ENCODE data around the gene HDAC3.

The HDAC3 gene

DNA sequence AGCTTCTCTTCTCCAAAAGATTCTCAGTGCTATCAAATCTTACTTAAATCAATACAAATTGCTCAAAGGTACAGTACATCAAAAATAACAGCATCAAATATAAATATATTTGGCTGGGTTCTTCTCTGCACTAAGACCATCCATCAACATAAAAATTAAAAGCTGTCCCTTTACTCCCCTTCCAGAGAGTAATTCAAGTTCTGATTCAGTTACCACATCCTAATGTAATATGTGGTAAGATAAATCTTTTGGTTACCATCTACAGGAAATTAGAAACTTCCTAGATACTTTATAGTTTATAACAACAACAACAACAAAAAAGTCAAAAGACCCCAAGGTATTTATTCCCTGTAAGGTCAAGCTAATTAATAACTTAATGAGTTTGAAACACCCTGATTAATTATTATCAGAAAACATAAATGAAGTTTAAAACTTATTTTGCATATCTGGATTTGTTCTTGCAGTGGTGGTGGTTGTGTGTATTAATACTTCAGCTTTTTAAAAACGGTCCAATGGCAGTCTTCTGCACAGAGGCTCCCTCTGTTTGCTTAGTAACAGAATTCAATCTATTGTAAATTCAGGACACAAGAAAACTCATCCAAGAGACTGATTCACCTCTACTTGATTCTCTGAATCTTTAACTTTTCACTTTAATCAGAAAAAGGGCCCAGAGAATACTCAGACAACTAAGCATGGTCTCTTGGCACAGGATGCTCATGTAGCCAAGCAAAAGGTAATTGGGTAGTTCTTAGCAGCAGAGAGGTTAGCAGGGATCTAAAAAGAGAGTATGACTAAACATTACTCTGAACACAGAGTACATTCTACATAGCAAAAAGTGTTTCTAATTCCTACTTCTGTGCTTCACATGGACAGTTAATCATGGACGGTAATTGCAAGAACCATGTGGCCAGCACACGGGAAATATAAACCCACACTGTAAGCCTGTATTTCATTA, 38.0 kb downstream of the HDAC3 start:
- no peak for DNase-seq

DNA sequence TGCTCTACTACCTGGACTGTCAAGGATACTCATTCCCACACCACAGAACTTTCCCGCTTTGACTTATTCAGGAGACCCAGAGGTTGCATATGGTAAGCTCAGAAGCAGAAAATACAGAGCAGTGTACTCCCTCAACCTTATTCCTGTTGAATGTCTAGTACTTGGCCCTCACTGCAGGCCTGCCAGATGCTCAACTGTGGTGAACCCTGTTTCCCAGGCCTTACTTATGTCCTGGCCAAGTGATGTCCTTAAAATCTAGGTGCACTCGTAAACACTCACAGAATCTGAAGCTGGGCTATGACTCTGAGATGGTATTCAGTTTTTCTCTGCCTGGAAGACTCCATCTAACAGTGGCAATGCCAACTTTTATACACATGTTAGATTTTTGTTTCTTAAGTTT, 38.8 kb downstream of the HDAC3 start:
- no peak for DNase-seq

DNA sequence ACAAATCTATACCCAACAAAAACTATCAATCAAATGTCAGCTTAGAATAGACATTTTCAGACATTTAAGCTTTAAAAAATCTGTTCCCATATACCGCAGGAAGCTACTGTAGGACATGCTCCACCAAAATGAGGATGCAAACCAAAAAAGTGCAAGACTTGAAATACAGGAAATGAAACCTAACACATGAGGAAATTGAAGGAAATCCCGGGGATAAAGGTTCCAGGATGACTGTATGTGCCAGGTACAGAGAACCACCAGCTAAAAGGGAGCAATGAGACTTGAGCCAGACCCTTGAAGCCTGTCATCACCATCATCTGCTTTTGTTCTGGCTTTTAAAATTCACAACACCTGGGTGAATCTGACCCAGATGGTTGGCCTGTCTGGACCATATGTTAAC, 39.3 kb downstream of the HDAC3 start:
- no peak for DNase-seq

DNA sequence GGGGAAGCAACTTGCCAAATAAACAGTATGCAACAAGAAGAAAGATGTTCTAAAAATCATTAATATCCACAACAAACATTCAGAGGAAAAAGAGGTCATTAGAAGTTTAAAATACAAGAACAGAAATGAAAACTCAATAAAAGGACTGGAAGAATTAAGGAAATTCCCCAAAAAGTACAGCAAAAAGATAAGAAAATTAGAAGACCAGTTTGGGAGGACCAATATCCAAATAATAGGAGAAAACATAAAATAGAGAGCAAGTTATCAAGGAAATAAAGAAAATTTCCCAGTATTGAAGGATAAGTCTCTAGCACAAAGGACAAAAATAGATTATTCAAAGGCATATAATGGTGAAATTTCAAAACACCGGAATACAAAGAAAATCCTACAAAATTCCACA, 39.8 kb downstream of the HDAC3 start:
- no peak for DNase-seq

DNA sequence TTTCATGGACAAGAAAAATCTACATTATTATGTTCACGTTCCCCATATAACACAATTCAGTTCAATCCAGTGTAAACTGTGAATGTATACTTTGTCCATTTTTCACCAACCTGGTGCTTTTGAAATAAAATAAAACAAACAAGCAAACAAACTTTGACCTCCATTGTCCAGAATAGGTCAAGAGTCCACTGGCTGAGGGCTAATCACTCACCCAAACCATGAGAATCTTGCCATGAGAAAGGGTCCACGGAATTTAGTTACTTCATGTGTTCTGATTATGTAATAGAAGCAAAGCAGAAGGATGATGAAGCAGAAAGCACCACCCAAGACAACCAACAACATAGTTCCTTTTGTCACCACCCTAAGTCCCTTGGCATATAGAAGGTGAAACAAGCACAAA, 46.5 kb downstream of the HDAC3 start:
- DNase-seq, result no peak

DNA sequence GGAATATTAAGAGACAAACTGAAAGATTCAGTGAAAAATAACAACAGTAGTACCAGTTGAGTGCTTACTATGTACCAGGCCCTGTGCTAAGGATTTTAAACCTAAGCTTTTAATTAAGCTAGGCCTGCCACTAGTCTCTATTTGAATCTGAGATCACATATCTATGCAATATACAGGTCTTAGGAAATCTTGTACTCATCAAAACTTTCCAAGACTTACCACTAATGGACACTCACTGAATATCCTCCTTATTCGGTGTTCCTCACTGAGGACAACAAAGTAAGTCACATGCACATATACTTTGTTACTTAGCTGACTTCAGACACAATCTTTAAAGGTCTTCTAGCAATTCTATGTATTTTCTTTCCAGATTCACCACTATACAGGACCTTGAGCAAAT, 50.4 kb downstream of the HDAC3 start:
- DNase-seq, result no peak

DNA sequence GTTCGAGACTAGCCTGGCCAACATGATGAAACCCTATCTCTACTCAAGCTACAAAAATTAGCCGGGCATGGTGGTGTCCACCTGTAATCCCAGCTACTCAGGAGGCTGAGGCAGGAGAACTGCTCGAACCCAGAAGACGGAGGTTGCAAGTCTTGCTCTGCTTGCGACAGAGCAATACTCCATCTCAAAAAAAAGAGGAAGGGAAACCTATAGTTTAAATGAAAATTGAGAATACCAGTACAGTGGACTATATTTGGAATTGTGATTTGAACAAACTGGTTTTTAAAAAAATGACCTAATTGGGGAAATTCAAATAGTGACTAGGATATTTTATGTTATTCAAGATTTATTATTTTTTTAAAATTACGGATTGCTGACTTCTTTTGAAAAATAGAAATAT, 51.1 kb downstream of the HDAC3 start:
- no peak for DNase-seq

DNA sequence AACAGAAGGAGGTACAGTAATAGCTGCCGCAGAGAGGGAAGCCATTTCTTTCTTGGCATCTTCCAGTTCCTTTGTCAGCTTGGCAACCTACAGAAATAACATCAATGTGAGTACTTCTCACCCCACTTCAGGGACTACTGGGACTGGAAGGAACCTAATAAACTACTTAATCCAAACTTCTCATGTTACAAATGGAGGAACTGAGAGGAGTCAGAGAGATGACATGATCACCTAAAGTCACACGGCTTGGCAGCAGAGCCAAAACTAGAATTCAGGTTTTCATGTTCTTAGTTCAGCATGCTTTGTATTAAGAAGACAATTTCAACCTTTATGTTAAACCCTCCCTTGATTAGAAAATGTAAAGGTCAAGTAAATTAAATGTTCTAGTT, 62.5 kb downstream of the HDAC3 start:
- DNase-seq, result no peak

DNA sequence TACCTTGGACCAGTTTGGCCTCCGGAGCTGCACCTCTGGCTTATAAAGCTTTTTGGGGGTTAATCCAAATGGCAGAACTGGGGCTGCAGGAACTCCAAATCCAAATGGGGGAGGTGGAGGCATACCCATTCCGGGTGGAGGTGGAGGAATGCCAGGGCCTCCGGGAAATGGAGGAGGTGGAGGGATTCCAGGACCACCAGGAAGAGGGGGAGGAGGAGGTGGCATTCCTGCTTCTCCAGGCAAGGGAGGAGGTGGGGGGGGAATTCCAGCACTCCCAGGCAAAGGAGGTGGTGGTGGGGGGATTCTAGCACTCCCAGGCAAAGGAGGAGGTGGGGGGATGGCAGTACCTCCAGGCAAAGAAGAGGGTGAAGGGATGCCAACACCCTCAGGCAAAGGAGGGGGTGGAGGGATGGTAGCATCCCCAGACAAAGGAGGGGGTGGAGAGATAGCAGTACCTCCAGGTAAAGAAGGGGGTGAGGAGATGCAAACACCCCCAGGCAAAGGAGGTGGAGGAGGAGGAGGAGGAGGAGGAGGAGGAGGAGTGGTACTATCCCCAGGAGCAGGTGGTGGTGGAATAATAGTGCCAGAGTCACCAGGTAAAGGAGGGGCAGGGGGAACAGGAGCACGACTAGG, 63.0 kb downstream of the HDAC3 start:
- no peak for DNase-seq
